SU-DHL-6 (cell line): Measurements from ENCODE around the gene GARRE1.

Source experiments
- H2AFZ ChIP-seq: fragments of 200-600 bp; sonication (generic); 2 replicates; pipeline ENCODE4 v1.6.1; 2014; ENCODE audit warnings: low read depth, mild to moderate bottlenecking, moderate library complexity, mixed read lengths, antibody characterized with exemption, low read length; ENCODE audit not compliant: severe bottlenecking
- H3F3A ChIP-seq: fragments of 200-600 bp; shearing (Covaris generic); 2 replicates; pipeline ENCODE4 v1.6.0; 2016; ENCODE audit warnings: antibody characterized with exemption, mild to moderate bottlenecking; ENCODE audit not compliant: insufficient read depth
- H3K27ac ChIP-seq: fragments of 200-600 bp; sonication (generic); 2 replicates; pipeline ENCODE4 v1.5.1; 2016; ENCODE audit warnings: low read depth, mild to moderate bottlenecking, low read length, moderate library complexity, mixed read lengths
- H3K27me3 ChIP-seq: fragments of 200-600 bp; sonication (generic), shearing (Covaris generic); 2 replicates; pipeline ENCODE4 v1.6.0; 2014; ENCODE audit warnings: mild to moderate bottlenecking, low read length
- H3K36me3 ChIP-seq: fragments of 200-600 bp; sonication (generic); 2 replicates; pipeline ENCODE4 v1.6.1; 2014; ENCODE audit warnings: mild to moderate bottlenecking, low read length, mixed read lengths
- H3K4me2 ChIP-seq: fragments of 300-600, 200-600 bp; shearing (Covaris generic), sonication (generic); 2 replicates; pipeline ENCODE4 v1.6.0; 2014; ENCODE audit warnings: low read length, low read depth, mild to moderate bottlenecking; ENCODE audit not compliant: poor library complexity, severe bottlenecking
- H3K4me3 ChIP-seq: fragments of 200-600 bp; sonication (generic); 2 replicates; pipeline ENCODE4 v1.5.1; 2014; ENCODE audit warnings: antibody characterized with exemption, low read length, mild to moderate bottlenecking, mixed read lengths; ENCODE audit not compliant: insufficient read depth, poor library complexity, severe bottlenecking
- H3K79me2 ChIP-seq: fragments of 200-600 bp; sonication (generic); 2 replicates; pipeline ENCODE4 v1.6.1; 2014; ENCODE audit warnings: mild to moderate bottlenecking, low read length, moderate library complexity; ENCODE audit not compliant: insufficient read depth
- H3K9ac ChIP-seq: fragments of 200-600 bp; sonication (generic); 2 replicates; pipeline ENCODE4 v1.7.0; 2014; ENCODE audit warnings: mild to moderate bottlenecking, low read length
- H3K9me2 ChIP-seq: fragments of 200-600 bp; sonication (generic); replicated peaks from 2 replicates; pipeline ENCODE4 v1.6.1; 2014; ENCODE audit warnings: low read length; ENCODE audit not compliant: insufficient read depth
- H3K9me3 ChIP-seq: fragments of 200-600 bp; sonication (generic); 2 replicates; pipeline ENCODE4 v1.6.1; 2014; ENCODE audit warnings: low read length, mixed read lengths; ENCODE audit not compliant: insufficient read depth
- H4K20me1 ChIP-seq: fragments of 200-600 bp; sonication (generic); 2 replicates; pipeline ENCODE4 v1.6.1; 2014; ENCODE audit warnings: low read depth, mild to moderate bottlenecking, antibody characterized with exemption, low read length, moderate library complexity, mixed read lengths
- EZH2phosphoT487 ChIP-seq: fragments of 200-600 bp; sonication (generic), shearing (Covaris generic); conservative IDR thresholded peaks from 2 replicates; pipeline ENCODE4 v1.6.1; 2018; ENCODE audit warnings: mild to moderate bottlenecking, antibody characterized with exemption, low read length, moderate library complexity, mixed read lengths
- TF ChIP-seq, protein P1 (sequence below): fragments of 200-600 bp; sonication (generic); IDR thresholded peaks from one replicate; pipeline ENCODE4 v1.5.1; 2017; ENCODE audit warnings: antibody characterized with exemption, mild to moderate bottlenecking, low read length, moderate library complexity; ENCODE audit not compliant: insufficient read depth, poor library complexity, severe bottlenecking

Gene GARRE1

DNA sequence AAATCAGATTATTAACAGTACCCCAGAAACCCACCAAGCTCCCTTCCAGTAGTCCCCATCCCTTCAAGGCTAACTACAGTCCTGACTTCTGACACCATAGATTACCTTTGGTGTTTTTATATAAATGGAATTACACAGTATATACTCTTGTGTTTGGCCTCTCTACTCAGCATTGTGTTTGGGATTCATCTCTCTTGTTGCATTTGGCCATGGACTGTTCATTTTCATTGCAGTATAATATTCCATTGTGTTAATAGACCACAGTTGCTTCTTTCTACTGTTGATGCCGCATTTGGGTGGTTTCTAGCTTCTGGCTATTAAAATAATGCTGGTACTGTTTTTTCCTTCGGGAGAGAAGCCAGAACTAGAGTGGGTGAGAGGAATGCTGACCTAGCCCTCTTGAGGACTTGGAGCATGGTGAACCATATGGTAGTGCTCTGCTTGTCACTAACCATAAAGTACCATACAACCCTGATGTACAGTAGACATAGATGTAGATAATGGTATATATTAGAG lies 18.9 kb upstream of the GARRE1 start:
- H3K4me2 ChIP-seq, result no peak overlapping the region
- no peak overlapping the region for H3K9ac ChIP-seq
- no peaks in the 10 kb centered on the region for H3K9me2 ChIP-seq
- H3K27ac ChIP-seq, result no peak overlapping the region
- no peaks in the 10 kb centered on the region for H3K79me2 ChIP-seq
- no peak for TF ChIP-seq EZH2phosphoT487
- TF ChIP-seq, protein P1, sequence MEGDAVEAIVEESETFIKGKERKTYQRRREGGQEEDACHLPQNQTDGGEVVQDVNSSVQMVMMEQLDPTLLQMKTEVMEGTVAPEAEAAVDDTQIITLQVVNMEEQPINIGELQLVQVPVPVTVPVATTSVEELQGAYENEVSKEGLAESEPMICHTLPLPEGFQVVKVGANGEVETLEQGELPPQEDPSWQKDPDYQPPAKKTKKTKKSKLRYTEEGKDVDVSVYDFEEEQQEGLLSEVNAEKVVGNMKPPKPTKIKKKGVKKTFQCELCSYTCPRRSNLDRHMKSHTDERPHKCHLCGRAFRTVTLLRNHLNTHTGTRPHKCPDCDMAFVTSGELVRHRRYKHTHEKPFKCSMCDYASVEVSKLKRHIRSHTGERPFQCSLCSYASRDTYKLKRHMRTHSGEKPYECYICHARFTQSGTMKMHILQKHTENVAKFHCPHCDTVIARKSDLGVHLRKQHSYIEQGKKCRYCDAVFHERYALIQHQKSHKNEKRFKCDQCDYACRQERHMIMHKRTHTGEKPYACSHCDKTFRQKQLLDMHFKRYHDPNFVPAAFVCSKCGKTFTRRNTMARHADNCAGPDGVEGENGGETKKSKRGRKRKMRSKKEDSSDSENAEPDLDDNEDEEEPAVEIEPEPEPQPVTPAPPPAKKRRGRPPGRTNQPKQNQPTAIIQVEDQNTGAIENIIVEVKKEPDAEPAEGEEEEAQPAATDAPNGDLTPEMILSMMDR, result no peak
- no peak overlapping the region for H3K4me3 ChIP-seq
- H3K9me3 ChIP-seq, result no peaks in the 10 kb centered on the region
- H3K36me3 ChIP-seq, result no peaks in the 10 kb centered on the region
- no peak overlapping the region for H2AFZ ChIP-seq
- H4K20me1 ChIP-seq, result no peaks in the 10 kb centered on the region
- H3K27me3 ChIP-seq, result no peaks in the 10 kb centered on the region
- H3F3A ChIP-seq, result peaks cover 6% of the 10 kb centered on the region; the same call in 1 of the 2 replicates

DNA sequence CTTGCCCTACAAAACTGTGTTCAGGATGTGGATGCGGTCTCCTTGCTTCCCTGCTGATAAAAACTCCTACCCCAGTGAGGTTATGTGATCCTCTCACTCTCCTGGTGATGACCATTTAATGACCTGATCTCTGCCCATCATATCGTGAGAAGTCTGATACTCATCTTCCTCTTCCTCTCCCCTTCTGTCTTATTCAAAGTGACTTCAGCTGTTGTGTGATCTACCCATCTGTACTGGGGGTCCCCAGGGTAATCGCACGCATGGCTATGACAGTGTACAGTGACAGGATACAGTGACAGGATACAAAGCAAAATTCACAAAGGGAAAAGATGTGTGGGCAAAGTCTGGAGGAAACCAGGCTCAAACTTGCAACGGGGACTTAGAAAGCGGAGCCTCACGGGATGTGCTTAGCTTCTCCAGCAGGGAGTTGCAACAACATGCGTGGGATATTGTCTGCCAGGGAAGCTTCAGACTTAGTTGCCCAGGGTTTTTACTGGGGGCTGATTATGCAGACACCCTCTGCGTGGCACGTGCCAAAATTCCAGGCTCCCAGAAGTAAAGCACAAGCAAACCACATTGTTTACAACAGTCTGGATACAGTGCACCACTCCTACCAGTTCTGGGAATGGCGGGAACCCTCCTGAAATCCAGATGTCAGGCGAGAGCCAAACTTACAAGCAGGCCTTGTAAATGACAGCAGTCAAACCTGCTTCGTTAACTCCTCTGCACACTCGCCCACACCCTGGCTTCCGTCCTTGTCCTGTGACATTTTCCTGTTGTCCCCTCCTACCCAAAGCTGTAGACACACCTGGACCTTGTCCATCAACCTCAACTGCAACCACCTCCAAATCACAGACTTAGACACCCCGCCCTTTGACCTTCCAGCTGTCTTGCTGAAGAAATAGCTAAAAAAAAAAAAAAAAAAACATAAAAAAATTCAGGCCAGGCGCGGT lies 18.0 kb upstream of the GARRE1 start:
- Histone ChIP-seq H2AFZ (no peak overlapping the region), H3K4me2 (no peak overlapping the region), H3K9me3 (no peaks in the 10 kb centered on the region), H4K20me1 (no peaks in the 10 kb centered on the region), H3K27ac (no peak overlapping the region), H3K36me3 (no peaks in the 10 kb centered on the region), H3K27me3 (no peaks in the 10 kb centered on the region), H3K9me2 (no peaks in the 10 kb centered on the region), H3K79me2 (no peaks in the 10 kb centered on the region), H3K9ac (no peak overlapping the region), H3K4me3 (no peak overlapping the region), H3F3A (peaks cover 6% of the 10 kb centered on the region; the same call in 1 of the 2 replicates)
- TF ChIP-seq EZH2phosphoT487, result no peak
- TF ChIP-seq, protein P1, result no peak

DNA sequence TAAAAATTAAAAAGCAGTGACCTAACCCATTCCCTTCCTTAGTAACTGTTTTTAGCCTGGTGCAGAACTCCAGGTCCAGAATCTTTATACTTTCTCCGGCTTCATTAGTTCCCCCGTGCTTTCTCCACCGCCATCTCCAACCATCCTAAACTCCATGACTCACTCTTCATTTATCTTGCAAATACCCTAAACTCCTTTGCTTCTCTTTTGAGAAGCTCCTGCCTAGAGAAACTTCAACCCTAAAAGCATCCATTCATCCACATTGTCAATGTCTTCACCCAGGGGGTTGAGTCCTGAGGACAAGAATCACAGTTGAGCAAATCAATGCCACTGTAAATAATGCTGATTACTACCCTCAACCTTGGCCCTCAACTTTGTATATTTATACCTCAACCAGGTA lies 17.1 kb upstream of the GARRE1 start:
- Histone ChIP-seq H3K9me3 (no peaks in the 10 kb centered on the region), H2AFZ (no peak overlapping the region), H3K79me2 (no peaks in the 10 kb centered on the region), H3K4me2 (no peak overlapping the region), H3K9me2 (no peaks in the 10 kb centered on the region), H4K20me1 (no peaks in the 10 kb centered on the region), H3K4me3 (no peak overlapping the region), H3F3A (peaks cover 6% of the 10 kb centered on the region; the same call in 1 of the 2 replicates), H3K27me3 (no peaks in the 10 kb centered on the region), H3K36me3 (no peaks in the 10 kb centered on the region), H3K9ac (no peak overlapping the region), H3K27ac (no peak overlapping the region)
- TF ChIP-seq, protein P1, result no peak
- no peak for TF ChIP-seq EZH2phosphoT487
